GM23248 (cell line): ENCODE results near the gene CIDEB. TPM values are rescaled to one million over a fixed set of nuclear protein-coding genes. Genes with fewer than 3 reads are reported as not detected.
A peak's percentile ranks its signal among the peaks of the same experiment; 100 is the strongest.

Experiments
- DNase-seq: peaks from one replicate; pipeline ENCODE4 v3.0.0-alpha.2; 2015
- H2AFZ ChIP-seq: fragments of 200-600 bp; sonication (generic); 2 replicates; pipeline ENCODE4 v1.6.1; 2016; ENCODE audit warnings: antibody characterized with exemption
- H3F3A ChIP-seq: fragments of 200-600 bp; sonication (generic); 2 replicates; pipeline ENCODE4 v1.6.1; 2016; ENCODE audit warnings: mild to moderate bottlenecking, antibody characterized with exemption, mixed run types; ENCODE audit not compliant: insufficient read depth
- H3K27ac ChIP-seq: fragments of 200-600 bp; sonication (generic); 2 replicates; pipeline ENCODE4 v1.5.1; 2016; ENCODE audit warnings: mild to moderate bottlenecking
- H3K27me3 ChIP-seq: fragments of 200-600 bp; sonication (generic); replicated peaks from 2 replicates; pipeline ENCODE4 v1.6.1; 2016; ENCODE audit warnings: mild to moderate bottlenecking; ENCODE audit not compliant: insufficient read depth
- H3K36me3 ChIP-seq: fragments of 200-600 bp; sonication (generic); 2 replicates; pipeline ENCODE4 v1.6.1; 2016; ENCODE audit warnings: low read depth, mild to moderate bottlenecking
- H3K4me1 ChIP-seq: fragments of 200-600 bp; sonication (generic); 2 replicates; pipeline ENCODE4 v1.6.1; 2016; ENCODE audit warnings: mild to moderate bottlenecking; ENCODE audit not compliant: insufficient read depth
- H3K4me2 ChIP-seq: fragments of 200-600 bp; sonication (generic); one replicate; pipeline ENCODE4 v1.6.1; 2016; ENCODE audit warnings: mild to moderate bottlenecking; ENCODE audit not compliant: unreplicated experiment
- H3K4me3 ChIP-seq: fragments of 200-600 bp; sonication (generic); 2 replicates; pipeline ENCODE4 v1.5.1; 2016; ENCODE audit warnings: mild to moderate bottlenecking
- H3K79me2 ChIP-seq: fragments of 200-600 bp; sonication (generic); 2 replicates; pipeline ENCODE4 v1.6.1; 2016; ENCODE audit warnings: mild to moderate bottlenecking; ENCODE audit not compliant: insufficient read depth
- H3K9ac ChIP-seq: fragments of 200-600 bp; sonication (generic); 2 replicates; pipeline ENCODE4 v1.6.1; 2016; ENCODE audit warnings: mild to moderate bottlenecking
- H3K9me2 ChIP-seq: fragments of 200-600 bp; sonication (generic); 2 replicates; pipeline ENCODE4 v1.6.1; 2016; ENCODE audit warnings: mixed run types, mild to moderate bottlenecking, moderate library complexity; ENCODE audit not compliant: insufficient read depth
- H3K9me3 ChIP-seq: fragments of 200-600 bp; sonication (generic); one replicate; pipeline ENCODE4 v1.6.1; 2017; ENCODE audit warnings: low read depth
- H4K20me1 ChIP-seq: fragments of 200-600 bp; sonication (generic); 2 replicates; pipeline ENCODE4 v1.6.0; 2016; ENCODE audit not compliant: insufficient read depth
- EZH2 ChIP-seq: fragments of 200-600 bp; sonication (generic); IDR thresholded peaks from 2 replicates; pipeline ENCODE4 v1.6.1; 2018; ENCODE audit warnings: antibody characterized with exemption, mild to moderate bottlenecking; ENCODE audit not compliant: insufficient read depth, poor library complexity, severe bottlenecking
- EZH2phosphoT487 ChIP-seq: fragments of 200-600 bp; sonication (generic); IDR thresholded peaks from 2 replicates; pipeline ENCODE4 v1.6.1; 2018; ENCODE audit warnings: antibody characterized with exemption, moderate library complexity, mild to moderate bottlenecking, low read depth; ENCODE audit not compliant: insufficient read depth
- WGBS, 2 experiments: methylation state at CpG; one replicate each; pipeline ENCODE4 v1.1.6; 2015 to 2017; ENCODE audit warnings: low lambda C conversion rate in 2 of 2, low coverage in 1 of 2; ENCODE audit errors: missing lambda C conversion rate in 2 of 2; 5-methylcytosine and 5-hydroxymethylcytosine counted together
- in situ Hi-C: fragments of 300-500 bp; cut with MboI; formaldehyde crosslinking; loops from 2 replicates; pipeline ENCODE4 v1.15.0; 2020
- polyA plus RNA-seq: library from polyadenylated mRNA; unstranded; fragments of >200 nt; fragmentation: Nextera tagmentation; extraction: Ambion mirVana; gene quantifications from 2 replicates; pipeline ENCODE4 v1.2.1, GENCODE V29; 2016
- total RNA-seq: library from RNA; depleted of rRNA; stranded (reverse); fragments of >200 nt; shearing (Covaris generic); gene quantifications from 2 replicates; pipeline ENCODE4 v1.2.3, GENCODE V29; 2014

The CIDEB gene
- total and polyA plus RNA-seq, 2 experiments from 2014 or later: 1.2 to 2.1 TPM

DNA sequence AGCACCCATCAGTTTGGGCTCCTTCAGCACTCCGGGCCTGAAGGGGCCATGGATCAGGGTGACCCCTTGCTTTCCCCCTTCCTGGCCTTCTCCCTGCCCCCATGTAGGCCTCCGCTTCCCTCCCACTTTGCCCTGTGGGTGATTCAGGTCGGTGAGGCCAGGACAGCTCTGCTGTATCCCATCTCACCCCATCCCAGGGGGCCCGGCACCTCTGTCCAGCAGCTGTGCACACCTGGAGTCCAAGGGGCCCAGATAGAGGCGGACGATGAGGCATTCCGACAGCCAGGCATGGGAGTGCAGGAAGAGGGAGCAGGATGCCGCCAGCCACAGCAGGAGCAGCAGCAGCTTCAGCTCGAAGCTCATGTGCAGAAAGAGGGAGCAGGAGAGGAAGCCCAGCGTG, 14.9 kb upstream of the CIDEB start:
- no peak overlapping the region for H3K9ac ChIP-seq
- H3K9me3 ChIP-seq: no peaks in the 10 kb centered on the region
- no peaks in the 10 kb centered on the region for H3K4me1 ChIP-seq
- no peak overlapping the region for H3K4me2 ChIP-seq
- H3K4me3 ChIP-seq: no peak overlapping the region
- H3K79me2 ChIP-seq: no peaks in the 10 kb centered on the region
- TF ChIP-seq EZH2 (no peak), EZH2phosphoT487 (no peak)
- DNase-seq: no peak
- H3K27ac ChIP-seq: no peak overlapping the region
- no peaks in the 10 kb centered on the region for H4K20me1 ChIP-seq
- 58 to 64% methylated on average over 9 to 10 of the region's 10 CpGs for WGBS, 2 experiments
- in situ Hi-C loops: no loop called here
- no peak overlapping the region for H2AFZ ChIP-seq
- H3K9me2 ChIP-seq: no peaks in the 10 kb centered on the region
- H3K27me3 ChIP-seq: no peaks in the 10 kb centered on the region; the same call in 1 of the 2 replicates
- peaks cover 3% of the 10 kb centered on the region; the same call in 1 of the 2 replicates for H3F3A ChIP-seq
- no peaks in the 10 kb centered on the region for H3K36me3 ChIP-seq

DNA sequence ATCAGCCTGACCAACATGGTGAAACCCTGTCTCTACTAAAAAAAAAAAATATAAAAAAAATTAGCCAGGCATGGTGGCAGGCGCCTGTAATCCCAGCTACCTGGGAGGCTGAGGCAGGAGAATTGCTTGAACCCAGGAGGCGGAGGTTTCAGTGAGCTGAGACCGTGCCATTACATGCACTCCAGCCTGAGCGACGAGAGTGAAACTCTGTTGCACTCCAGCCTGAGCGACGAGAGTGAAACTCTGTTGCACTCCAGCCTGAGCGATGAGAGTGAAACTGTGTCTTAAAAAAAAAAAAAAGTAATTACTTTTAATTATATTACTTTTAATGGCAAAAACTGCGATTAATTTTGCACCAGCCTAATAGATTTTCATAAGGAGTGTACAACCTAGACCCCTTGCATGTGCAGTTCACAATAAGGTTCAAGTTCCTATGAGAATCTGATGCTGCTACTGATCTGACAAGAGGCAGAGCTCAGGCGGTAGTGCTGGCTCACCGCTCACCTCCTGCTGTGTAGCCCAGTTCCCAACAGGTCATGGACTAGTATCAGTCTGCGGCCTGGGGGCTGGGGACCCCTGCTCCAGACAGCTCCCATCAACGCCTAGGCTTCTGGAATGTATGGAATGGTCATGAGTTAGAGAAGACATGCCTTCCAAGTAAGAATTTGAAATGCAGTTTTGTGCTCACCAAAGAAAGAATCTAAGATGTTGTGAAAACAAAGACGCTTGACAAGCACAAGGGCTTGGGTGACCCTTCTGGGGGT, 13.6 kb upstream of the CIDEB start:
- DNase-seq: no peak
- Histone ChIP-seq H3K36me3 (no peaks in the 10 kb centered on the region), H3K27ac (no peak overlapping the region), H2AFZ (no peak overlapping the region), H3K9ac (no peak overlapping the region), H3K79me2 (no peaks in the 10 kb centered on the region), H3K9me3 (no peaks in the 10 kb centered on the region), H3K4me2 (no peak overlapping the region), H3K9me2 (no peaks in the 10 kb centered on the region), H3F3A (peaks cover 14% of the 10 kb centered on the region; the same call in 1 of the 2 replicates), H3K27me3 (no peaks in the 10 kb centered on the region; the same call in 1 of the 2 replicates), H3K4me1 (peaks cover 12% of the 10 kb centered on the region), H3K4me3 (no peak overlapping the region), H4K20me1 (no peaks in the 10 kb centered on the region)
- in situ Hi-C loops: no loop called here
- WGBS, 2 experiments: 74 to 78% methylated on average over 14 of the region's 14 CpGs
- TF ChIP-seq EZH2 (no peak), EZH2phosphoT487 (no peak)

DNA sequence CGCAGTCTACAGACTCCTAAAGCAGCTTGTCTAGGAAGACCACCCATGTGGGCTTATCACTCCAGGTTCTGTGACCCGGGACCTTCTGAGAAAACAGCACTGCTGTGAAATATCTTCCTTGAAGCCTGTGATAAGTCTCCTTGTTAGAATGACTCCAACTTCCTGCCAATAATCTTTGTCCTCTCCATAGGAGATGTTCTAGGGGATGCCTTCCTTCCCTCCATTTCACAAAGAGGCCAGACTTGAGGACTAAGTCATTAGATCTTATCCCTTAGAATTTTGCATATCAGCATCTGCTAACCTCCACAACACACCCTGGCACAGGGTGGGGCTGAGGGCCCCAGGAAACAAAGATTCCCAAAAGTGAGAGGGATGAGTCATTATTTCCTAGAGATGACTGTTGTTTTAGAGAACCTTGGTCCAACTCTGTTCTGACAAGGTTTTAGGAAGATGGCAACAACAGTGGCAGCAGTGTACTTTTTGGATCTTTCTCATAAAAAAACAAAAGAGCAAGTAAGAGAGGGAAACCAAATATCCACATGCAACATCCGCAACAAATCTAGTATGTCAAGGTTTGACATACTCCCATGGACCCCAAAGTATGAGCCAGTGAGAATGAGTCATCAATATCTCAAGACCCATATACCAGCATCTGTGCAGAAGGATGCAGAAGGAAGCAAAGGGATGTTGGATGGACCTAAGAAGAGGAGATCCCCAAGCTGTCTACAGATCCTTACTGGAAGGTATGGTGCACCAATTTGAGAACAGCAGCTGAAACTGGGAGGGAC, 9.6 kb upstream of the CIDEB start:
- no peaks in the 10 kb centered on the region for H3K9me2 ChIP-seq
- H2AFZ ChIP-seq: no peak overlapping the region
- H3K4me2 ChIP-seq: no peak overlapping the region
- 82 to 85% methylated on average over 3 of the region's 3 CpGs for WGBS, 2 experiments
- TF ChIP-seq EZH2phosphoT487 (no peak), EZH2 (no peak)
- DNase-seq: peak; percentile 80
- no peak overlapping the region for H3K9ac ChIP-seq
- H3K27ac ChIP-seq: no peak overlapping the region
- H3K27me3 ChIP-seq: no peaks in the 10 kb centered on the region; the same call in 1 of the 2 replicates
- no peaks in the 10 kb centered on the region for H3K79me2 ChIP-seq
- no peaks in the 10 kb centered on the region for H3K36me3 ChIP-seq
- peaks cover 14% of the 10 kb centered on the region; the same call in 1 of the 2 replicates for H3F3A ChIP-seq
- no peaks in the 10 kb centered on the region for H4K20me1 ChIP-seq
- H3K9me3 ChIP-seq: no peaks in the 10 kb centered on the region
- peaks cover 13% of the 10 kb centered on the region for H3K4me1 ChIP-seq
- H3K4me3 ChIP-seq: no peak overlapping the region
- in situ Hi-C loops: no loop called here

DNA sequence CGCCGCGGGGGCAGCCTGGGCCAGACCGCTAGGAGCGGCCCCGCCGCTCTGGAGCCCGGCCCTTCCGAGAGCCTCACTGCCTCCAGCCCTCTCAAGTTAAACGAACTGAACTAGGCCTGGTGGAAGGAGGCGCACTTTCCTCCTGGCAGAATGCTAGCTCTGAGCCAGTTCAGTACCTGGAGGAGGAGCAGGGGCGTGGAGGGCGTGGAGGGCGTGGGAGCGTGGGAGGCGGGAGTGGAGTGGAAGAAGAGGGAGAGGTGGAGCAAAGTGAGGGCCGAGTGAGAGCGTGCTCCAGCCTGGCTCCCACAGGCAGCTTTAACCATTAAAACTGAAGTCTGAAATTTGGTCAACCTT, 8.8 kb upstream of the CIDEB start:
- no peak overlapping the region for H3K4me3 ChIP-seq
- 27 to 38% methylated on average over 15 to 18 of the region's 18 CpGs for WGBS, 2 experiments
- no peaks in the 10 kb centered on the region for H3K79me2 ChIP-seq
- H3K27me3 ChIP-seq: no peaks in the 10 kb centered on the region; the same call in 1 of the 2 replicates
- DNase-seq: no peak
- H3K9ac ChIP-seq: no peak overlapping the region
- H3K9me3 ChIP-seq: no peaks in the 10 kb centered on the region
- no peak overlapping the region for H2AFZ ChIP-seq
- peaks cover 18% of the 10 kb centered on the region for H3K4me1 ChIP-seq
- no peak overlapping the region for H3K27ac ChIP-seq
- TF ChIP-seq EZH2 (no peak), EZH2phosphoT487 (no peak)
- no peaks in the 10 kb centered on the region for H3K36me3 ChIP-seq
- in situ Hi-C loops: no loop called here
- H4K20me1 ChIP-seq: no peaks in the 10 kb centered on the region
- no peak overlapping the region for H3K4me2 ChIP-seq
- no peaks in the 10 kb centered on the region for H3K9me2 ChIP-seq
- peaks cover 14% of the 10 kb centered on the region for H3F3A ChIP-seq
